Endothelial cell of hepatic sinusoid (primary cell): ENCODE results near the gene HS3ST6.
"Not testable (repeated sequence)": the region's sequence is repeated elsewhere in the genome, so short reads cannot be mapped to it uniquely, and the experiment has no call there.

Experiments used
- in situ Hi-C: cut with HindIII; loops from 2 replicates; pipeline ENCODE4 v1.10.0; 2017; ENCODE audit warnings: low sequenced_read_pairs

HS3ST6 gene

GRCh38 chr16:1918351-1919326 is at the start of gene HS3ST6:
Gene HS3ST6 (minus strand): TSS chr16:1918415. CDS start chr16:1918323, 92 bp downstream.
- in situ Hi-C loops = loop anchor here (5.0 kb wide), 1 partner anchor 66 kb away; no protein-coding TSS in a partner anchor

GRCh38 chr16:1966460-1966859 is 48.2 kb upstream of the HS3ST6 start, which contains the start of gene RNF151:
Gene RNF151 (plus strand): TSS chr16:1966856. CDS start chr16:1966882, 26 bp downstream.
- in situ Hi-C loops = loop anchor here (5.0 kb wide), 1 partner anchor 71 kb away; no protein-coding TSS in a partner anchor

GRCh38 chr16:1965396-1966001 is 47.3 kb upstream of the HS3ST6 start:
- in situ Hi-C loops = loop anchor here (5.0 kb wide), 1 partner anchor 72 kb away; no protein-coding TSS in a partner anchor

GRCh38 chr16:1964506-1965395 is 46.5 kb upstream of the HS3ST6 start, which contains the start of gene RPS2:
Gene RPS2 (minus strand): TSS chr16:1964826. CDS start chr16:1964625, 201 bp downstream.
- in situ Hi-C loops = loop anchor here (5.0 kb wide), 1 partner anchor 73 kb away; no protein-coding TSS in a partner anchor

- in situ Hi-C loops = no loop called here
These were observed 45.7 kb upstream of the HS3ST6 start for GRCh38 chr16:1963806-1964505.

- in situ Hi-C loops = not testable (repeated sequence)
These were observed 44.2 kb upstream of the HS3ST6 start for GRCh38 chr16:1962161-1963153.

GRCh38 chr16:1961651-1962067 is 43.4 kb upstream of the HS3ST6 start:
- in situ Hi-C loops = no loop called here

- in situ Hi-C loops = no loop called here
These were observed 42.7 kb upstream of the HS3ST6 start for GRCh38 chr16:1960665-1961630.

GRCh38 chr16:1959269-1960039 is 41.2 kb upstream of the HS3ST6 start, which contains the start of gene NDUFB10:
Gene NDUFB10 (plus strand): TSS chr16:1959538. CDS start chr16:1959625, 87 bp downstream.
- in situ Hi-C loops = loop anchor here (10.0 kb wide), 1 partner anchor 205 kb away; no protein-coding TSS in a partner anchor

- in situ Hi-C loops = loop anchor here (10.0 kb wide), 1 partner anchor 206 kb away; no protein-coding TSS in a partner anchor
These were observed 40.6 kb upstream of the HS3ST6 start for GRCh38 chr16:1958715-1959268.

- in situ Hi-C loops = loop anchor here (10.0 kb wide), 1 partner anchor 207 kb away; no protein-coding TSS in a partner anchor
These were observed 39.9 kb upstream of the HS3ST6 start for GRCh38 chr16:1958143-1958491.

GRCh38 chr16:1957434-1958142 is 39.4 kb upstream of the HS3ST6 start:
- in situ Hi-C loops = loop anchor here (10.0 kb wide), 1 partner anchor 207 kb away; no protein-coding TSS in a partner anchor

- in situ Hi-C loops = loop anchor here (10.0 kb wide), 1 partner anchor 211 kb away; no protein-coding TSS in a partner anchor
These were observed 35.5 kb upstream of the HS3ST6 start for GRCh38 chr16:1953734-1954133.

GRCh38 chr16:1950559-1950958 is 32.3 kb upstream of the HS3ST6 start:
- in situ Hi-C loops = loop anchor here (10.0 kb wide), 1 partner anchor 214 kb away; no protein-coding TSS in a partner anchor

- in situ Hi-C loops = loop anchor here (10.0 kb wide), 1 partner anchor 215 kb away; no protein-coding TSS in a partner anchor
These were observed 31.8 kb upstream of the HS3ST6 start for GRCh38 chr16:1950047-1950446.
